Body of pancreas (tissue), 4 donors: Measurements from ENCODE around the gene RTN3.

Source experiments
- POLR2A ChIP-seq, 3 donors: fragments of 450-650 bp; IDR thresholded peaks; one replicate each; pipeline ENCODE4 v1.6.1; 2016; ENCODE audit warnings: antibody characterized with exemption in 3 of 3, mild to moderate bottlenecking in 2 of 3
- TF ChIP-seq, protein P1 (sequence below), 7 experiments: fragments of 450-650 bp in 4 of 7; fragments of 200-600 bp in 3 of 7; sonication (generic) in 3 of 7; IDR thresholded peaks; one replicate each; pipeline ENCODE4 v1.5.1; 2016 to 2019; ENCODE audit warnings: antibody characterized with exemption in 7 of 7

DNA sequence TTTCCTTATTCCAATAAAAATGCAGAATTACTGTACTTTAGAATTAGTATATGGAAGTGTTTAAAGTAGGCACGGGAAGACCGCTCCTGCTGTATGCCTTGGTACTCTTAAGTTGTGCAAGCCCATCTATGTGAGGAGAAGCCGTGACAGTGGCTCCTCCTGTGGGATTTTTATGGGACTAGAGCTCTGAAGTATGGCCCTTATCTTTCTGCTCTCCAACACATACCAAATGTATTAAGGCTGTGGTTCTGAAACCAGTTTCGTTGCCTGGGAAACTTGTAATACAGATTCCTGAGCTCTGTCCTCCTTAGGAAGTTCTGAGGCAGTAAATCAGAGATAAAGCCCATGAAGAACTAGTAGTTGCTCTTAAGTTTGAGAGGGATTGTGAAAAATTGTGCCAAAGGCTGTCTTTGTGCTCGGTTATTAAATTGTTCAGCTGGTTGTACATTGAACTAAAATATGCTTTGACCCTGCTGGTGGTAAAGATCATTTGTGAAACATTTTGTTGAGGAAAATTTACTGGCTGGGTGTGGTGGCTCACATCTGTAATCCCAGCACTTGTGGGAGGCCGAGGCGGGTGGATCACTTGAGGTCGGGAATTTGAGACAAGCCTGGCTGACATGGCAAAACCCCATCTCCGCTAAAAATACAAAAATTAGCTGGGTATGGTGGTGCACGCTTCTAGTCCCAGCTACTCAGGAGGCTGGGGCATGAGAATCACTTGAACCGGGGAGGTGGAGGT is 29.3 kb downstream of the RTN3 start:
- TF ChIP-seq, protein P1, sequence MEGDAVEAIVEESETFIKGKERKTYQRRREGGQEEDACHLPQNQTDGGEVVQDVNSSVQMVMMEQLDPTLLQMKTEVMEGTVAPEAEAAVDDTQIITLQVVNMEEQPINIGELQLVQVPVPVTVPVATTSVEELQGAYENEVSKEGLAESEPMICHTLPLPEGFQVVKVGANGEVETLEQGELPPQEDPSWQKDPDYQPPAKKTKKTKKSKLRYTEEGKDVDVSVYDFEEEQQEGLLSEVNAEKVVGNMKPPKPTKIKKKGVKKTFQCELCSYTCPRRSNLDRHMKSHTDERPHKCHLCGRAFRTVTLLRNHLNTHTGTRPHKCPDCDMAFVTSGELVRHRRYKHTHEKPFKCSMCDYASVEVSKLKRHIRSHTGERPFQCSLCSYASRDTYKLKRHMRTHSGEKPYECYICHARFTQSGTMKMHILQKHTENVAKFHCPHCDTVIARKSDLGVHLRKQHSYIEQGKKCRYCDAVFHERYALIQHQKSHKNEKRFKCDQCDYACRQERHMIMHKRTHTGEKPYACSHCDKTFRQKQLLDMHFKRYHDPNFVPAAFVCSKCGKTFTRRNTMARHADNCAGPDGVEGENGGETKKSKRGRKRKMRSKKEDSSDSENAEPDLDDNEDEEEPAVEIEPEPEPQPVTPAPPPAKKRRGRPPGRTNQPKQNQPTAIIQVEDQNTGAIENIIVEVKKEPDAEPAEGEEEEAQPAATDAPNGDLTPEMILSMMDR (IDR thresholded peaks at IDR 0.05), result no peak
- TF ChIP-seq POLR2A (IDR thresholded peaks at IDR 0.05), result no peak
